ENCODE data around the gene MLC1.

The MLC1 gene

GRCh38 chr22:50046481-50047245 lies 38.6 kb downstream of the MLC1 start:
- H3K4me3 ChIP-seq (ENCODE audit: low read depth, low read length) = no peak overlapping the region
- no peak for TF ChIP-seq CTCF (IDR thresholded peaks at IDR 0.05; ENCODE audit: low read depth, low read length, missing control alignments)
- in situ Hi-C loops (cut with HindIII; ENCODE audit: low sequenced_read_pairs) = no loop called here
- no peak for DNase-seq (ENCODE audit: low read depth)

- no peak for DNase-seq (ENCODE audit: low read depth)
- no peak for TF ChIP-seq CTCF (IDR thresholded peaks at IDR 0.05; ENCODE audit: low read depth, low read length, missing control alignments)
- in situ Hi-C loops (cut with HindIII; ENCODE audit: low sequenced_read_pairs) = no loop called here
- H3K4me3 ChIP-seq (ENCODE audit: low read depth, low read length) = no peak overlapping the region
Measured at GRCh38 chr22:50046019-50046415, 39.2 kb downstream of the MLC1 start.

GRCh38 chr22:50045211-50046018 lies 39.8 kb downstream of the MLC1 start:
- TF ChIP-seq CTCF (IDR thresholded peaks at IDR 0.05; ENCODE audit: low read depth, low read length, missing control alignments) = no peak
- H3K4me3 ChIP-seq (ENCODE audit: low read depth, low read length) = no peak overlapping the region
- no peak for DNase-seq (ENCODE audit: low read depth)
- in situ Hi-C loops (cut with HindIII; ENCODE audit: low sequenced_read_pairs) = no loop called here

- DNase-seq (ENCODE audit: low read depth) = no peak
- TF ChIP-seq CTCF (IDR thresholded peaks at IDR 0.05; ENCODE audit: low read depth, low read length, missing control alignments) = no peak
- H3K4me3 ChIP-seq (ENCODE audit: low read depth, low read length) = no peak overlapping the region
- in situ Hi-C loops (cut with HindIII; ENCODE audit: low sequenced_read_pairs) = no loop called here
Measured at GRCh38 chr22:50044485-50045118, 40.6 kb downstream of the MLC1 start.

GRCh38 chr22:50041361-50042065 lies 43.7 kb downstream of the MLC1 start:
- TF ChIP-seq CTCF (IDR thresholded peaks at IDR 0.05; ENCODE audit: low read depth, low read length, missing control alignments) = no peak
- no peak overlapping the region for H3K4me3 ChIP-seq (ENCODE audit: low read depth, low read length)
- DNase-seq (ENCODE audit: low read depth) = no peak
- in situ Hi-C loops (cut with HindIII; ENCODE audit: low sequenced_read_pairs) = no loop called here

- in situ Hi-C loops (cut with HindIII; ENCODE audit: low sequenced_read_pairs) = no loop called here
- TF ChIP-seq CTCF (IDR thresholded peaks at IDR 0.05; ENCODE audit: low read depth, low read length, missing control alignments) = no peak
- DNase-seq (ENCODE audit: low read depth) = no peak
- no peak overlapping the region for H3K4me3 ChIP-seq (ENCODE audit: low read depth, low read length)
Measured at GRCh38 chr22:50040717-50041116, 44.5 kb downstream of the MLC1 start.
